ENCODE measurements around the gene PLCB1. TPM values are rescaled to one million over a fixed set of nuclear protein-coding genes. Genes with fewer than 3 reads are reported as not detected.

Gene PLCB1
- total and polyA plus RNA-seq, 2 of the 4 experiments (the other 2 are of a cell fraction): 5.6 to 16.1 TPM

- H2AK5ac ChIP-seq (ENCODE audit: low read depth, low read length): no peak overlapping the region
- H4K91ac ChIP-seq (ENCODE audit: insufficient read depth, low read depth, low read length): no peak overlapping the region
- H3K4ac ChIP-seq (ENCODE audit: low read depth, low read length): no peak overlapping the region
- H3K23ac ChIP-seq (ENCODE audit: low read depth, low read length): no peak overlapping the region
- no peak overlapping the region for H3K4me3 ChIP-seq (ENCODE audit: insufficient read depth, low read depth, low read length)
- H4K20me1 ChIP-seq (ENCODE audit: insufficient read depth, low read length): no peaks in the 10 kb centered on the region
- H3K9me1 ChIP-seq (ENCODE audit: insufficient read depth, low read length): no peaks in the 10 kb centered on the region; the same call in 1 of the 2 replicates
- intact Hi-C loops (cut with micrococcal nuclease): no loop called here
- ATAC-seq (ENCODE audit: low read depth): no peak
- no peak overlapping the region for H2AFZ ChIP-seq (replicated peaks; ENCODE audit: low read length, poor library complexity)
- in situ Hi-C loops (cut with MboI; ENCODE audit: low sequenced_read_pairs): no loop called here
- H4K5ac ChIP-seq (ENCODE audit: low read depth, low read length): no peak overlapping the region
- no peak overlapping the region for H3K18ac ChIP-seq (ENCODE audit: low read depth, low read length)
- H3K4me2 ChIP-seq (ENCODE audit: low read depth, low read length): no peak overlapping the region
- no peak overlapping the region for H3K14ac ChIP-seq (replicated peaks; ENCODE audit: low read depth, low read length)
- no peaks in the 10 kb centered on the region for H3K4me1 ChIP-seq (ENCODE audit: control insufficient read depth, insufficient read depth, low read length)
- H2BK120ac ChIP-seq (ENCODE audit: low read depth, low read length): no peak overlapping the region
- WGBS, 2 experiments (ENCODE audit: extremely low coverage in 2 of 2, insufficient read length in 1 of 2): 90% methylated on average over 11 of the region's 14 CpGs; no CpG with 5 or more reads in 1 of the 2 experiments
- no peak overlapping the region for H2BK15ac ChIP-seq (ENCODE audit: low read depth, low read length)
- no TSS peak for BruUV-seq (replicated peaks)
- H3K36me3 ChIP-seq (ENCODE audit: control insufficient read depth, insufficient read depth, low read length): no peaks in the 10 kb centered on the region
- H3K9me3 ChIP-seq (ENCODE audit: control insufficient read depth, insufficient read depth, low read length): no peaks in the 10 kb centered on the region
- dilution Hi-C loops (cut with HindIII; ENCODE audit: low sequenced_read_pairs, unreplicated experiment): no loop called here
- H4K8ac ChIP-seq (ENCODE audit: low read depth in 2 of 2, low read length in 2 of 2): no peak overlapping the region
- TF ChIP-seq MXI1 (IDR thresholded peaks at IDR 0.05; ENCODE audit: borderline replicate concordance, low read depth, low read length) (no peak), ELK1 (IDR thresholded peaks at IDR 0.05; ENCODE audit: borderline replicate concordance, low read depth, low read length) (no peak), FOS (IDR thresholded peaks at IDR 0.05; ENCODE audit: low read depth, low read length) (no peak), POLR2A (IDR thresholded peaks at IDR 0.05; ENCODE audit: low read depth, low read length) (no peak), CHD1 (IDR thresholded peaks at IDR 0.05; ENCODE audit: low read depth, low read length) (no peak), MAFK (IDR thresholded peaks at IDR 0.05; ENCODE audit: low read depth, low read length) (no peak), RCOR1 (IDR thresholded peaks at IDR 0.05; ENCODE audit: insufficient replicate concordance, low read length) (no peak), MAZ (IDR thresholded peaks at IDR 0.05; ENCODE audit: borderline replicate concordance, low read depth, low read length) (no peak), BHLHE40 (IDR thresholded peaks at IDR 0.05; ENCODE audit: low read depth, low read length) (no peak), RAD21 (IDR thresholded peaks at IDR 0.05; ENCODE audit: low read length) (no peak), NFE2L2 (IDR thresholded peaks at IDR 0.05; ENCODE audit: low read depth, low read length) (no peak), SMC3 (IDR thresholded peaks at IDR 0.05; ENCODE audit: low read depth, low read length) (no peak), CEBPB (IDR thresholded peaks at IDR 0.05; ENCODE audit: low read depth, low read length) (no peak)
- H3K79me1 ChIP-seq (ENCODE audit: low read depth in 1 of 2, low read length in 2 of 2): no peaks in the 10 kb centered on the region
- no peak overlapping the region for H2BK20ac ChIP-seq (ENCODE audit: low read depth, low read length)
- CTCF ChIA-PET: no interaction called here
- H3K27ac ChIP-seq (ENCODE audit: insufficient read depth, low read length): no peak overlapping the region
- no peak overlapping the region for H2BK5ac ChIP-seq (ENCODE audit: low read depth, low read length, poor library complexity, severe bottlenecking)
- H2AK9ac ChIP-seq (replicated peaks; ENCODE audit: low read depth, low read length, poor library complexity): no peak overlapping the region
- no peak for DNase-seq
- no peaks in the 10 kb centered on the region for H3K27me3 ChIP-seq (ENCODE audit: control insufficient read depth, insufficient read depth, low read length)
- POLR2A ChIA-PET (ENCODE audit: unreplicated experiment): no interaction called here
- no peak overlapping the region for H3K56ac ChIP-seq (ENCODE audit: extremely low read depth, insufficient read depth, low read length)
- H3K9ac ChIP-seq (ENCODE audit: low read depth, low read length): no peak overlapping the region
Observed at GRCh38 chr20:8809107-8809953, 677.3 kb downstream of the PLCB1 start.
